ENCODE results near the gene TRIM52. TPM values are rescaled to one million over a fixed set of nuclear protein-coding genes. Genes with fewer than 3 reads are reported as not detected.
A peak's percentile ranks its signal among the peaks of the same experiment; 100 is the strongest.

TRIM52 gene
- total and polyA plus RNA-seq, 2 of the 13 experiments (the other 11 are each of a cell fraction or from before 2014, with no cell fraction given), result 7.2 to 11.6 TPM

DNA sequence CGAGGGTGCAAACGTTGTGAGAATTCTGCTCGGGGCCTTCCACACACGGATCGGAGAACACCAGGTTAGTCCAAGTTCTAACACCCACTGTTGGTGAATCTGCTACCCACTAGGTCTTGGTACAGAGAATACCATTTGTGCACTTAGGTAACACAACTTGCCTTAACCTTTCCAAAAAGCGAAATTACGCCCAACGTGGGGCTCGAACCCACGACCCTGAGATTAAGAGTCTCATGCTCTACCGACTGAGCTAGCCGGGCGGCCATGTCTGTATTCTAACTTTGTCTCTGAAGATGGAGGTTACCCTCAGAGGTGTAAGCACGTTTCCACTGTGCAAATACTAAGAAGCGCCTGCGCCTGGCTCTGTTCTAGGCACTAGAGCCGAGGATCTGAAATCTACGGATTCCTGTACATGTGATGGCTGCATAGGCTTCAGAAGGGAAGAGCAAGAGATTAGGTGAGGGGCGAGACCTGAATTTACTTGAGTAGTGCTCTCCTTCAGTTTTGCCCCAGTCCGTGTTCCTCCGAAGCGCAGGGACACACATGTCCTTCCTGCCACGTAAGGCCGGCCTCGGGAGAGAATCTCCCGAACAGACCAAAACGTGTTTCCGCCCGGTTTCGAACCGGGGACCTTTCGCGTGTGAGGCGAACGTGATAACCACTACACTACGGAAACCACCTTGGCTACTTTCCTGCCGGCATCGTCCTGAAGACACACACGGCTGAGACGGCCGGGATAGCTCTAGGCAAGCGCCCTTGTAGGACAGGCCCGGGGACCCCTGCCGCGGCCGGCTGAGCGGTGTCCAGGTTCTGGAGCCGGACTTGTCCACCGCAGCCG is 38.9 kb downstream of the TRIM52 start (continued):
- TF ChIP-seq ZNF788 (CRISPR knock-in tag; IDR thresholded peaks at IDR 0.05; ENCODE audit: borderline replicate concordance) (no peak; the same call in 1 of the 2 replicates), ZNF350 (CRISPR knock-in tag; IDR thresholded peaks at IDR 0.05; ENCODE audit: borderline replicate concordance, low read depth) (no peak; the same call in none of the 2 replicates), REL (CRISPR knock-in tag; conservative IDR thresholded peaks at IDR 0.05) (peak; percentile 32; the same call in 1 of the 2 replicates), ZNF337 (CRISPR knock-in tag; IDR thresholded peaks at IDR 0.05; ENCODE audit: borderline replicate concordance, low read depth) (no peak), NKX3-1 (CRISPR knock-in tag; IDR thresholded peaks at IDR 0.05) (peak; percentile 87), AKAP8 (CRISPR knock-in tag; IDR thresholded peaks at IDR 0.05) (no peak), RNF2 (conservative IDR thresholded peaks at IDR 0.05; ENCODE audit: low read depth) (no peak; the same call in 1 of the 2 replicates), FOXJ3 (CRISPR knock-in tag; IDR thresholded peaks at IDR 0.05; ENCODE audit: borderline replicate concordance) (0 out of 2 replicates have a peak, but pooled peaks have one; percentile 50), ZNF30 (CRISPR knock-in tag; IDR thresholded peaks at IDR 0.05) (no peak), SKI (IDR thresholded peaks at IDR 0.05; ENCODE audit: partially characterized antibody) (peak; percentile 32), U2AF1 (optimal IDR thresholded peaks at IDR 0.05; ENCODE audit: low read depth, low read length) (peak; percentile 59), ZNF292 (CRISPR knock-in tag; IDR thresholded peaks at IDR 0.05; ENCODE audit: borderline replicate concordance, low read depth) (no peak), REXO4 (CRISPR knock-in tag; IDR thresholded peaks at IDR 0.05; ENCODE audit: borderline replicate concordance) (no peak; the same call in 1 of the 2 replicates), NCOA5 (CRISPR knock-in tag; IDR thresholded peaks at IDR 0.05) (no peak), REPIN1 (CRISPR knock-in tag; IDR thresholded peaks at IDR 0.05; ENCODE audit: borderline replicate concordance, low read depth) (no peak; the same call in 1 of the 2 replicates), ZNF816 (CRISPR knock-in tag; IDR thresholded peaks at IDR 0.05; ENCODE audit: borderline replicate concordance) (peak; percentile 85), ZNF20 (CRISPR knock-in tag; IDR thresholded peaks at IDR 0.05) (peak; percentile 22; the same call in 1 of the 2 replicates)
- TF ChIP-seq, protein P1, sequence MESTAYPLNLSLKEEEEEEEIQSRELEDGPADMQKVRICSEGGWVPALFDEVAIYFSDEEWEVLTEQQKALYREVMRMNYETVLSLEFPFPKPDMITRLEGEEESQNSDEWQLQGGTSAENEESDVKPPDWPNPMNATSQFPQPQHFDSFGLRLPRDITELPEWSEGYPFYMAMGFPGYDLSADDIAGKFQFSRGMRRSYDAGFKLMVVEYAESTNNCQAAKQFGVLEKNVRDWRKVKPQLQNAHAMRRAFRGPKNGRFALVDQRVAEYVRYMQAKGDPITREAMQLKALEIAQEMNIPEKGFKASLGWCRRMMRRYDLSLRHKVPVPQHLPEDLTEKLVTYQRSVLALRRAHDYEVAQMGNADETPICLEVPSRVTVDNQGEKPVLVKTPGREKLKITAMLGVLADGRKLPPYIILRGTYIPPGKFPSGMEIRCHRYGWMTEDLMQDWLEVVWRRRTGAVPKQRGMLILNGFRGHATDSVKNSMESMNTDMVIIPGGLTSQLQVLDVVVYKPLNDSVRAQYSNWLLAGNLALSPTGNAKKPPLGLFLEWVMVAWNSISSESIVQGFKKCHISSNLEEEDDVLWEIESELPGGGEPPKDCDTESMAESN (CRISPR knock-in tag; conservative IDR thresholded peaks at IDR 0.05), result peak; percentile 80; the same call in 1 of the 2 replicates
- TF ChIP-seq, protein P2, sequence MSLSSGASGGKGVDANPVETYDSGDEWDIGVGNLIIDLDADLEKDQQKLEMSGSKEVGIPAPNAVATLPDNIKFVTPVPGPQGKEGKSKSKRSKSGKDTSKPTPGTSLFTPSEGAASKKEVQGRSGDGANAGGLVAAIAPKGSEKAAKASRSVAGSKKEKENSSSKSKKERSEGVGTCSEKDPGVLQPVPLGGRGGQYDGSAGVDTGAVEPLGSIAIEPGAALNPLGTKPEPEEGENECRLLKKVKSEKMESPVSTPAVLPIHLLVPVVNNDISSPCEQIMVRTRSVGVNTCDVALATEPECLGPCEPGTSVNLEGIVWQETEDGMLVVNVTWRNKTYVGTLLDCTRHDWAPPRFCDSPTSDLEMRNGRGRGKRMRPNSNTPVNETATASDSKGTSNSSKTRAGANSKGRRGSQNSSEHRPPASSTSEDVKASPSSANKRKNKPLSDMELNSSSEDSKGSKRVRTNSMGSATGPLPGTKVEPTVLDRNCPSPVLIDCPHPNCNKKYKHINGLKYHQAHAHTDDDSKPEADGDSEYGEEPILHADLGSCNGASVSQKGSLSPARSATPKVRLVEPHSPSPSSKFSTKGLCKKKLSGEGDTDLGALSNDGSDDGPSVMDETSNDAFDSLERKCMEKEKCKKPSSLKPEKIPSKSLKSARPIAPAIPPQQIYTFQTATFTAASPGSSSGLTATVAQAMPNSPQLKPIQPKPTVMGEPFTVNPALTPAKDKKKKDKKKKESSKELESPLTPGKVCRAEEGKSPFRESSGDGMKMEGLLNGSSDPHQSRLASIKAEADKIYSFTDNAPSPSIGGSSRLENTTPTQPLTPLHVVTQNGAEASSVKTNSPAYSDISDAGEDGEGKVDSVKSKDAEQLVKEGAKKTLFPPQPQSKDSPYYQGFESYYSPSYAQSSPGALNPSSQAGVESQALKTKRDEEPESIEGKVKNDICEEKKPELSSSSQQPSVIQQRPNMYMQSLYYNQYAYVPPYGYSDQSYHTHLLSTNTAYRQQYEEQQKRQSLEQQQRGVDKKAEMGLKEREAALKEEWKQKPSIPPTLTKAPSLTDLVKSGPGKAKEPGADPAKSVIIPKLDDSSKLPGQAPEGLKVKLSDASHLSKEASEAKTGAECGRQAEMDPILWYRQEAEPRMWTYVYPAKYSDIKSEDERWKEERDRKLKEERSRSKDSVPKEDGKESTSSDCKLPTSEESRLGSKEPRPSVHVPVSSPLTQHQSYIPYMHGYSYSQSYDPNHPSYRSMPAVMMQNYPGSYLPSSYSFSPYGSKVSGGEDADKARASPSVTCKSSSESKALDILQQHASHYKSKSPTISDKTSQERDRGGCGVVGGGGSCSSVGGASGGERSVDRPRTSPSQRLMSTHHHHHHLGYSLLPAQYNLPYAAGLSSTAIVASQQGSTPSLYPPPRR (CRISPR knock-in tag; IDR thresholded peaks at IDR 0.05; ENCODE audit: borderline replicate concordance), result peak; percentile 20; the same call in 1 of the 2 replicates
- TF ChIP-seq, protein P3, sequence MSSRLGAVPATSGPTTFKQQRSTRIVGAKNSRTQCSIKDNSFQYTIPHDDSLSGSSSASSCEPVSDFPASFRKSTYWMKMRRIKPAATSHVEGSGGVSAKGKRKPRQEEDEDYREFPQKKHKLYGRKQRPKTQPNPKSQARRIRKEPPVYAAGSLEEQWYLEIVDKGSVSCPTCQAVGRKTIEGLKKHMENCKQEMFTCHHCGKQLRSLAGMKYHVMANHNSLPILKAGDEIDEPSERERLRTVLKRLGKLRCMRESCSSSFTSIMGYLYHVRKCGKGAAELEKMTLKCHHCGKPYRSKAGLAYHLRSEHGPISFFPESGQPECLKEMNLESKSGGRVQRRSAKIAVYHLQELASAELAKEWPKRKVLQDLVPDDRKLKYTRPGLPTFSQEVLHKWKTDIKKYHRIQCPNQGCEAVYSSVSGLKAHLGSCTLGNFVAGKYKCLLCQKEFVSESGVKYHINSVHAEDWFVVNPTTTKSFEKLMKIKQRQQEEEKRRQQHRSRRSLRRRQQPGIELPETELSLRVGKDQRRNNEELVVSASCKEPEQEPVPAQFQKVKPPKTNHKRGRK (CRISPR knock-in tag; IDR thresholded peaks at IDR 0.05), result no peak

Data from HepG2 (cell line).